Sigmoid colon (tissue), 4 donors: ENCODE data around the gene PLA2R1.

Source experiments
- CTCF ChIP-seq, 4 experiments: fragments of 450-650 bp in 3 of 4; fragments of 200-600 bp in 1 of 4; IDR thresholded peaks; one replicate each; pipeline ENCODE4 v1.5.1; 2016 to 2019; ENCODE audit warnings: antibody characterized with exemption in 4 of 4, mild to moderate bottlenecking in 3 of 4, moderate library complexity in 2 of 4
- EP300 ChIP-seq, 4 donors: sonication (generic); formaldehyde crosslinking; IDR thresholded peaks; one replicate each; pipeline ENCODE4 v1.6.1; 2017; ENCODE audit warnings: antibody characterized with exemption in 4 of 4
- POLR2A ChIP-seq, 2 donors: fragments of 450-650 bp; IDR thresholded peaks; one replicate each; pipeline ENCODE4 v1.6.1; 2016; ENCODE audit warnings: antibody characterized with exemption in 2 of 2, mild to moderate bottlenecking in 2 of 2, moderate library complexity in 2 of 2
- POLR2AphosphoS5 ChIP-seq, 4 donors: sonication (generic); formaldehyde crosslinking; IDR thresholded peaks; one replicate each; pipeline ENCODE4 v1.6.1; 2017; ENCODE audit warnings: antibody characterized with exemption in 4 of 4

GRCh38 chr2:159900343-159900742 is 162.1 kb downstream of the PLA2R1 start:
- TF ChIP-seq CTCF (IDR thresholded peaks at IDR 0.05) = no peak
- no peak for TF ChIP-seq POLR2AphosphoS5 (IDR thresholded peaks at IDR 0.05)
- no peak for TF ChIP-seq POLR2A (IDR thresholded peaks at IDR 0.05)
- TF ChIP-seq EP300 (IDR thresholded peaks at IDR 0.05) = no peak
